HG03139 (cell line): Measurements from ENCODE around the gene JADE1.
A peak's percentile ranks its signal among the peaks of the same experiment; 100 is the strongest.

Experiments used
- ATAC-seq: cut with Tn5 transposase; IDR thresholded peaks from one replicate; pipeline ENCODE4 v1.9.1; 2021; ENCODE audit not compliant: unreplicated experiment

Gene JADE1

GRCh38 chr4:128809477-128810330, at the start of gene JADE1:
TSS of gene JADE1 (plus strand) at chr4:128809700. CDS start at chr4:128831759, 22,059 bp downstream.
- ATAC-seq: peak; percentile 43

- no peak for ATAC-seq
These were observed 42.7 kb upstream of the JADE1 start for GRCh38 chr4:128766781-128767180.

- ATAC-seq: no peak
These were observed 41.0 kb upstream of the JADE1 start for GRCh38 chr4:128768373-128768996.

DNA sequence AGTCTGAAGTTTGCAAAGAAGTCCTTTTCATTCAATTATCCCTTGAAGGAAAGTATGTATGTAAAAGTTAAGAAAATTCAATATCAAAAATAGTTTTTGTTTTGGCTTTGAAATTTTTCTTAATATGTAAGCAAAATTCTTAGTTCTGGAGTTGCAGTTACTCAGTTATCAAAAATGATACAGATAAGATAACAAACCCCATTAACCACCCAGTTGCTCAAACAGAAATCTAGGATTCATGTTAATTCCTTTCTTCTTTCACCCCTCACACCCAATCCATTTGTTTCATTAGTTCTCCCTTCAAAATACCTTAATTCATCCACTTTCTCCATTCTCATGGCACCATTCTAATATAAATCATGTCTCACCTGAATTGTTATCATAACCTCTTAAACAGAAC, 40.5 kb upstream of the JADE1 start:
- no peak for ATAC-seq

GRCh38 chr4:128770807-128771206, 38.7 kb upstream of the JADE1 start:
- ATAC-seq: no peak

DNA sequence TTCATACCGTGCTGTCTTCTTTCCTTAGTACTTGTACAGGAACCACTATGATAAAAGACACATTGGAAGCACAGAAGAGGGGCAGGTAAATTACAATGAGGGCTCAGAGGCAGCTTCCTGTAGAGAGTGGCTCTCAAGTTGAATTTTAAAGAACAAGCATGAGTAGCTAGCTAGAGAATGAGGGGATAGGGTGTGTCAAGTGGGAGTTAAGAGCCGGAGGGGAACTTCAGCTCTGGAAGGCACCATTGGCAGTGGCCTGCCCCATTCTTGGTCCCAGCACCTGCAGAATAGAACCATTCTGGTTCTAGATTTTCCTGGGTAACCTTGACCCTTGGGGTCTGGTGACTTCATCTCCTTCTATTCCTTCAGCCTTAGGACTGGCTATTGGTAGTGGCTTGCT, 34.0 kb upstream of the JADE1 start:
- no peak for ATAC-seq

- no peak for ATAC-seq
These were observed 33.6 kb upstream of the JADE1 start for GRCh38 chr4:128775916-128776315.

DNA sequence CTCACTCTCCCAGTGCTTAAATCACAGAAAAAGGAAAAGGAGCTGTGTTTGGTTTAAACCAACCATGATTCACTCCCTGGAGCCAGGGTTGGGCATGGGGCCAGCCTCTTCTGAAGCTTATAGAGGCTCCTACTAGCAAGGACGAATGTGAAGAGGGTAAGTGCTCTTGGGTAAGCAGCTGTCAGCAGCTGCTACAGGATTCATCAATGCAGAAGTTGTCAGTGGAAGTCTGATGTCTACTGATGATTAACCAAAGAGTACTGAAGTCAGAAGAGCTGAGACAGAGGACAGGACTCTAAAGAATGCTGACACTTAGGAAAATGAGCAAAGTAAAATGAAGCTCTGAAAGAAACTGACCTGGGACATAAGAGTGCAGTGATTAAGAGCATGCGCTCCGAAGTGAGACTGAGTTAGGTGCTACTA, 32.7 kb upstream of the JADE1 start:
- no peak for ATAC-seq

- ATAC-seq: no peak
These were observed 28.8 kb upstream of the JADE1 start for GRCh38 chr4:128780688-128781087.

DNA sequence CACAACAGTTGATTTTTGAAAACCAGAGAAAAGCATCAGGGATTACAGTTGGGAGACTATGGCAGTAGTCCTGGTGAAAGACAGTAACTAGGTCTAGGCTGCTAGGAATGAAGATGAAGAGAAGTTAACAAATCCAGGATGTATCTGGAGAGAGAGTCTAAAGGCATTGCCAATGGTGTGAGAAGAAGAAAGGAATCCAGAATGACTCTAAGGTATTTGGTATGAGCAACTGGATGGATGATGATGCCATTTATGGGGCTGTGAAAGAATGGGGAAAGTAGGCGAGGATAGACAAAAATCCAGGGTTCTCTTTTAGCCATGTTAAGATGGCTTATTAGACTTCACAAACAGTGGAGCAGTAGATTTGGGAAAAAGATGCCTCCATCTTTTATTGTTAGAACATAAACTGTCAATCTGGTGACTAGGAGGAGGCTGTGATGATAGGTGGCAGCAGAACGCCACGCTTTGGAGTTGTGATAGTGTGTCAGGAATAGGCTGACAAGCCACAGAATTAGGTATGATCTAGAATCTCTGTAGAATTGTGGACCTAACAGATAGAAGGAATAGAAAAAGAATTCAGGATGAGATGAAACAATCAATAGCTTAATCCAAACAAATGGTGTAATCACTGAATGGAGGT, 27.3 kb upstream of the JADE1 start:
- ATAC-seq: no peak

DNA sequence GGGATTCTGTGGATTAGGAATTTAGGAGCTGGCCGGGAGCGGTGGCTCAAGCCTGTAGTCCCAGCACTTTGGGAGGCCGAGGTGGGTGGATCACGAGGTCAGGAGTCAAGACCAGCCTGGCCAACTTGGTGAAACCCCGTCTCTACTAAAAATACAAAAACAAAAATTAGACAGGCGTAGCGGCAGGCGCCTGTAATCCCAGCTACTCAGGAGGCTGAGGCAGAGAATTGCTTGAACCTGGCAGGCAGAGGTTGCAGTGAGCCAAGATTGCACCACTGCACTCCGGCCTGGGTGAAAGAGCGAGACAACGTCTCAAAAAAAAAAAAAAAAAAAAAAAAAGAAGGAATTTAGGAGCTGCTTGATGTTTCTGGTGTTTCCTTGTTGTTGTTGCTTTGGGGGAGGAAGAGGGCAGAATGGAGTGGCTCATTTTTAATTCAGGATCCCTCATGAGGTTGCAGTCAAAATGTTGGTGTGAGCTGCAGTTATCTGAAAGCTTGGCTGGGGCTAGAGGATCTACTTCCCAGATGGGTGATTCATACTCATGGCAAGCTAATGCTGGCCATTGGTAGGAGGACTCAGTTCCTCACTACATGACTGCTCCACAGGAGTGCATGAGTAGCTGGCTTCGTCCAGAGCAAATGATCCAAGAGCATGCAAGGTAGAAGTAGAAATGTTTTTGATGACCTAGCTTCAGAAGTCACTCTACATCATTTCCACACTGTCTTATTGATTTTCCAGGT, 26.5 kb upstream of the JADE1 start:
- no peak for ATAC-seq

DNA sequence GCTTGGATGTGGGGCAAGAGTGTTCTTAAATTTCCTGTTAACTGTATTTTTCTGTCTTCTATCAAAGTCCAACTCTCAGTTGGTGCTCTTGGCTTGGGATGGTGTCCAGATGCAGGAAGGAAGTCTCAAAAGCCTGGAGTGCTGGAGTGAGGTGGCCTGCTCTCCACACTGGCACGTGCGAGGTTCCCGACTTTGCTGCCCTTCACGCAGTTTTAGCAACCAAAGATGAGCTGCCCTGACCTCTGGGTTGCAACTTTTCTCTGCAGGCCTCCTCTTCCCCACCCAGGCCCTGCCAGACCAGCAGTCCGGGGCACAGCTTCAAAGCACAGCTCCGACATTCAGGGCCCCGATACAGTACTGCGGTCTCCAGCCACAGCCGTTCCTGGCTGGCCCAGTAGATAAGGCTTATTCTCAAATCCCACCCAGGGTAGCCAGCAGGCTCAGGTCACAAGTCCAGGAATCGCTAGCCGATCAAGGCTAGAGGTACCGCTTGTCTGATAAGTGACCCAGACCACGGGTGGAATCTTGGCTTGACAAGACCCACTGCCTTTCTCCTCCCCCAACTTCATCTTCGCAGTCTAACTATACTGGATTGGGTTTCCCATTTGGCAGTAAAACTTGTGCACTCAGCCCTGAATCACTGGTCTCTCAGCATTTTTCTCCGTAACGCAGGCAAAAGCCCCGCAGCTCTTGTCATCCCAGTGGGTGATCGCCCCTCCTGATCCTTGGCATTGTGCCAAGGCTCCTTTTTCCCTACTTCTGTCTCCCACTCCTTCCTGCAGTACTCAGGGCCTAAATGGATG, 21.8 kb upstream of the JADE1 start:
- ATAC-seq: no peak

DNA sequence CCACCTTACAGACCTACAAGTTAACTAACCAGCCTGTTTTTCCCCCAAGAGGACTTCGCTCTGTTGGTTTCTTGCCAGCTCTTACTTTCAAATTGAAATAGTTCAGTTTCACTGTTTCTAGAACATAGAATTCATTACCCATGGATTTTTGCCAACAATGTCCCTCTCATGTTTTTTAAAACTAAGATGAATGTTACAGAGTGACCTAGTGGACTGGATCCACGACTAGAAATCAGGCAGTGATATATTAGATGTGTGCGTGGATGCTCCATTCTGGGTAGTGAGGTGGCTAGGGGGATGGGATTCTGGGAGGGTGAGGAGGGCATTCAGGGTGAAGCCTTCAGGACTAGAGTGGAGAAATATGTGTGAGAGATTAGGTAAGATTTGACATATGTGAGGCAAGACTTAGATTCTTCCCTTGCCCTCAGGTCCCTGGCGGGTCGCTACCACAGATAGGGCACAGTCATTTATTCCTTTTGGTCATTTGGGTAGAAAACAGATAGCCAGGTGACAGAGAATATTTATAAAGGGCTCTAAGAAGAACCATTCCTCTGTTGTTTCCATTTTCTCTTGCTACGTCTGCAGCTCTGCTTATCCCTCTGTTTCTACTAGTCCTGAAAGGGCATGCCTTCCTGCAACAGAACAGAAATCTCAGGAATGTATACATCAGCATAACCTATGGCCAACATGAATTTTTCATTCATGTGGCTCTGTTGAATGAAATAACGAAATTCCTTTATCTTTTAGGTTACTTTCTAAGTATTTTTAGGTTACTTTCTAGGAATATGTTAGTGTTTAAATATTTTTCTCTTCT, 15.4 kb upstream of the JADE1 start:
- ATAC-seq: no peak

DNA sequence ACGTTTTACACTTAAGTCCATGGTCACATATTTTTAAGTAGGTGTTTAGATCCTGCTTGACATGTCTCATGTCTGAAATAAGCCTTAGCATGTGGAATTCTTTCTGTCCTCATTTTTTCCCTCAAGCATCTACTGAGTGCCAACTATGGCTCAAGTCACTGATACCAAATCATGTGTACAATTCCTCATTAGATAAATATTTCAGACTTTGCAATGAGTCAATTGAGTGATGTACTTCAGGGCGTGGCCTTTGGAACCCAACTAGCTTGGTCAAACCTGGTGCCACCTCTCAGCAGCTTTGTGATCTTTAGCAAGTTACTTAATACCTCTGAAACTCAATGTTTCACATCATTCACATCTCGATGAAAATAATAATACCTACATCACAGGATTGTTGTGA, 12.6 kb upstream of the JADE1 start:
- ATAC-seq: no peak

DNA sequence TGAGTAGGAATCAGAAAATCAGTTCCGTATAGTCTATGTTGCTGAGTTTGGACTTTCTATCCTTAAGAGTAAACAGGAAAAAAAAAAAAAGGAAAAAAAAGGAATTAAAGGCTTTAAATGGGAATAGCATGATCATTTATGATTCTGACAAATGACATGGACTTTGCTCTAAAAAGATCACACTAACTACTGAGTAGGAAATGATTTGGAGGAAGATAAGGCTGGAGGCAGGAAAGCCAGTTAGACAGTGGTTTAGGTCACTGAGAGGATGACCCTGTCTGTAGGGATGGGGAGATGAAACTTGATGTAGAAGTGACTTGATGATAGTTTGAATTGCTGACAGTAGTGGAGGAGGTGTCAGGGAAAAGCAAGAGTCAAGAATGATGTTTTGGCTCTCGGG, 9.2 kb upstream of the JADE1 start:
- no peak for ATAC-seq

DNA sequence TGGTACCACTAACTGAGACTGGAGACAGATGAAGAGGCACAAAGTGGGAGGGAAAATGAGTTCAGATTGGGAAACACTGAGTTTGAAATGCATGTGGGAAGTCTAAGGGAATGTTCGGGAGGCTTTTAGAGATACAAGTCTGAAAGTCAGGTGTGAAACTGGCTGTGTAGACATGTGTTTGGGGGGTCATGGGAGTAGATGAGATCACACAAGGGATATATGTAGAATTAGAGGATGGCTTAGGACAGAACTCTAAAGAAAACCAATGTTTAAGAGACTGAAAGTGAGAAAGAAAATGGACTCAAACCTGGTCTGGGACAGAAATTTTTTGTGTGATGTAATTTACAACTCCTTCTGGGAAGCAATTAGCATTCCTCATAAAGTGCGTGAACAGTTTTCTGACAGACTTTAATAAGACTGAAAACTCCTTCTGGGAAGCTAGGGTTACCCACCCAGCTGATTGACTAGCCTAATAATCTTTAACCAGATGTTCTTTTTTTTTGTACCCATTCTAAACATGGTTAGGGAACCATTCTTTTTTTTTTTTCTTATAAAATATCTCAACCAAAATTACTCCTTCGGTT, 8.7 kb upstream of the JADE1 start:
- no peak for ATAC-seq

DNA sequence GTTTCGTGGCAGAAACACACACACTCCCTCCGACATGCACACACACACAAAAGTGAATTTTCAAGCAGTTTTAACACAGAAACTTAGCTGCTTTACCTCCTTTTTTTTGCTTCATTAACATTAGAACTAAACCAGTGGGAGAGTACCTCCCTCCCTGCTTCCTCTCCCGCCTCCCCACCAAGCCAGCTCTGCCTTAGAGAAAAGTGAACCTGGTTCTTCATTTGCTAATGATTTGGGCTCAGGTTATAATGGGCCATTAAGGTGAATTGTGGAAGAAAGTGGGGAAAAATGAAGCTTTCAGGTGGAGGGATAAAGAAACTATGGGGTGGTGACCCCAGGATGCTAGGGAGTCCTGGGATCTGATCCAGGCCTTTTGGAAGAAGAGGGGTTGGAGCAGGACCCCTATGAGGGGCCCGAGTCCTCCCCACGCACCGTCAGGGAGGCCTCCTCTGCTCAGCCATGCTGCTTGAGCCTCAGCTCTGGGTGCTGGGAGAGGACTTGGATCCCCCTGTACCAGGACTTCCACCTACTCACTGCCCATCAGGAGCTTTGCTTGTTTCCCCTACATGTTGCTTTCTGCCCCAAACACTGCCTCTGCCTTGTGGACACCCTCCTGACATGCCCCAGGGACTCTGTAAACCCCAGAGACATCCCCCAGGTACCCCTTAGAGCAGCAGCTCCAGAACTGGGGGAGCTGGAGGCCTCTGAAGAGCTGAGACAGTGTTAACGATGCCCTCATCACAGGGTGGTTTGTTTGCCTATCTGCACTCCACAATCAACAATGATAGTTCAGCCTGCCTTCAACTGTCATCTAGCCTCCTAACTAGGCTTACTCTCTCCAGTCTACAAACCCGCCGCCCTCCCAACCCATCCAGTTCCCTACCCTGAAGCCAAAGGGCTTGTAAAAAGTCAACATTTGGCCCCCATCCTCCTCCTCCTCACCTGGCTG, 6.5 kb upstream of the JADE1 start:
- no peak for ATAC-seq

- peak; percentile 63 for ATAC-seq
These were observed 5.7 kb upstream of the JADE1 start for GRCh38 chr4:128803783-128804182.
